ENCODE results near the gene CRYGA. TPM values are rescaled to one million over a fixed set of nuclear protein-coding genes. Genes with fewer than 3 reads are reported as not detected.

The CRYGA gene
- total and polyA plus RNA-seq, 8 donors: not detected

GRCh38 chr2:208204166-208204565, 40.8 kb upstream of the CRYGA start:
- intact Hi-C loops (cut with DNase I): no loop called here
- ATAC-seq (no peak), DNase-seq (no peak)
- Histone ChIP-seq H3K27ac (no peak overlapping the region), H3K4me1 (no peaks in the 10 kb centered on the region), H3K36me3 (no peaks in the 10 kb centered on the region), H3K4me3 (no peak overlapping the region), H3K9me3 (no peaks in the 10 kb centered on the region), H3K27me3 (no peaks in the 10 kb centered on the region)
- TF ChIP-seq CTCF (IDR thresholded peaks at IDR 0.05): no peak

GRCh38 chr2:208195531-208195930, 32.1 kb upstream of the CRYGA start:
- Histone ChIP-seq H3K4me1 (no peaks in the 10 kb centered on the region), H3K36me3 (no peaks in the 10 kb centered on the region), H3K9me3 (no peaks in the 10 kb centered on the region), H3K4me3 (no peak overlapping the region), H3K27me3 (no peaks in the 10 kb centered on the region), H3K27ac (no peak overlapping the region)
- no peak for ATAC-seq
- no peak for TF ChIP-seq CTCF (IDR thresholded peaks at IDR 0.05)
- no peak for DNase-seq
- intact Hi-C loops (cut with DNase I): no loop called here

- DNase-seq (no peak), ATAC-seq (no peak)
- Histone ChIP-seq H3K4me3 (no peak overlapping the region), H3K9me3 (no peaks in the 10 kb centered on the region), H3K27ac (no peak overlapping the region), H3K4me1 (no peaks in the 10 kb centered on the region), H3K36me3 (no peaks in the 10 kb centered on the region), H3K27me3 (no peaks in the 10 kb centered on the region)
- intact Hi-C loops (cut with DNase I): no loop called here
- no peak for TF ChIP-seq CTCF (IDR thresholded peaks at IDR 0.05)
These were observed 29.3 kb upstream of the CRYGA start for GRCh38 chr2:208192611-208193236.

- DNase-seq: no peak
- H3K4me1 ChIP-seq: no peaks in the 10 kb centered on the region
- H3K4me3 ChIP-seq: no peak within 1 kb of the TSS
- no peak for TF ChIP-seq CTCF (IDR thresholded peaks at IDR 0.05)
- H3K9me3 ChIP-seq: no peaks in the 10 kb centered on the region
- H3K27ac ChIP-seq: no peak within 1 kb of the TSS
- intact Hi-C loops (cut with DNase I): no loop called here
- H3K36me3 ChIP-seq: no peaks in the 10 kb centered on the region
- no peaks in the 10 kb centered on the region for H3K27me3 ChIP-seq
- ATAC-seq: no peak
These were observed 26.6 kb upstream of the CRYGA start, which contains the start of gene C2orf80 for GRCh38 chr2:208189810-208190503. Gene C2orf80 (minus strand): TSS chr2:208190030. CDS start chr2:208186986, 3,044 bp downstream.

GRCh38 chr2:208189069-208189809, 25.9 kb upstream of the CRYGA start:
- DNase-seq (no peak), ATAC-seq (no peak)
- Histone ChIP-seq H3K4me3 (no peak overlapping the region), H3K27ac (no peak overlapping the region), H3K9me3 (no peaks in the 10 kb centered on the region), H3K27me3 (peaks cover 0 to 3% of the 10 kb centered on the region in 2 donors), H3K4me1 (peaks cover 0 to under 1% of the 10 kb centered on the region in 2 donors), H3K36me3 (no peaks in the 10 kb centered on the region)
- intact Hi-C loops (cut with DNase I): no loop called here
- TF ChIP-seq CTCF (IDR thresholded peaks at IDR 0.05): no peak

All from left lung (tissue), 10 donors.